Ovary (tissue), 3 donors: Measurements from ENCODE around the gene EPN1.

Experiments
- CTCF ChIP-seq, 3 donors: fragments of 450-650 bp in 2 of 3; fragments of 200-600 bp in 1 of 3; IDR thresholded peaks; one replicate each; pipeline versions ENCODE4 v1.5.1 to v1.8.0; 2016 to 2022; ENCODE audit warnings: antibody characterized with exemption in 3 of 3, mild to moderate bottlenecking in 1 of 3
- EP300 ChIP-seq: sonication (generic); formaldehyde crosslinking; IDR thresholded peaks from one replicate; pipeline ENCODE4 v1.6.1; 2017; ENCODE audit warnings: antibody characterized with exemption
- POLR2A ChIP-seq: fragments of 450-650 bp; IDR thresholded peaks from one replicate; pipeline ENCODE4 v1.6.1; 2017; ENCODE audit warnings: antibody characterized with exemption, mild to moderate bottlenecking, moderate library complexity
- donor health status: DM: no; HTN: no; CAD: no.

DNA sequence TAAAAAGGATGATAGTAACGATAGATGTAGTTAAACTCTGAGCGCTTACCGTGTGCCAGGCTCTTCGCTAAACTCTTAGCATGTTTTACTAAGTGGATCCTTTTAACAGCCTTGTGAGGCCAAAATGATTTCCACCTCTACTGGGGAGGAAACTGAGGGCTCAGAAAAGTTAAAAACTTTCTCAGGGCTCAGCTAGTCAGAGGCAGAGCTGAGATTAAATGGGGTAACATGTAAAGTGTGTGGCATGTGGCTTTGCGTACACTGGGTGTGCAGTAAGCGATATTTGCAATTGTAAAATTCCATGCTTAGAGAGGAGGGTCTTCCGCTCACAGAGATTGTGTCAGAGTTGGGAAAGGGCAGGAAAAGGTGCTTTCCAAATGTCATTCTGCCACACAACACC is 18.5 kb upstream of the EPN1 start:
- TF ChIP-seq CTCF (IDR thresholded peaks at IDR 0.05) (no peak), POLR2A (no peak), EP300 (no peak)
